NB4 (cell line): ENCODE measurements around the gene KLK11.

Source experiments
- MYC ChIP-seq: IDR thresholded peaks from 2 replicates; pipeline ENCODE4 v1.6.1; 2011; ENCODE audit warnings: low read depth, low read length
- POLR2A ChIP-seq: IDR thresholded peaks from 2 replicates; pipeline ENCODE4 v1.6.1; 2011; ENCODE audit warnings: mild to moderate bottlenecking; ENCODE audit not compliant: insufficient read length; ENCODE audit errors: extremely low read depth
- TF ChIP-seq, protein P1 (sequence below): IDR thresholded peaks from one replicate; pipeline ENCODE4 v1.5.1; 2012; ENCODE audit warnings: low read depth, low read length
- TF ChIP-seq, protein P2 (sequence below): IDR thresholded peaks from 2 replicates; pipeline ENCODE4 v1.6.1; 2011; ENCODE audit warnings: low read depth, low read length

DNA sequence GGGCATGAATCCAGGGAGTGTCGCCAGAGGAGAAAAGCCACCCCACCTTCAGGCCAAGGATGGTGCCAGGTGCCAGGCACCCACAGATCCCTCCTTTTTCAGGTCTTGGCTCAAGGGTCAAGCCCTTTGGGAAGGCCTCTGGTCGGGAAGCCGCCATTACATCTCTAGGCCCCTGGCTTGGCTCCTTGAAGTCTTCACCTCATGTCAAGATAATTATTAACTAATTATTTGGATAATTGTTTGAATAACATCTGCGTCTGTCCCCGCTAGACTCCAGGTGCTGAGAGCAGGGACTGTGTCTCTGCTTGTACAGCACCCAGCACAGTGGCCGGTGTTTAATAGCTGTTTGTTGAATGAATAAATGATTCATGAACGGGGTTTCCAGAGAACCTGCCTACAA, 37.2 kb upstream of the KLK11 start:
- TF ChIP-seq, protein P1, sequence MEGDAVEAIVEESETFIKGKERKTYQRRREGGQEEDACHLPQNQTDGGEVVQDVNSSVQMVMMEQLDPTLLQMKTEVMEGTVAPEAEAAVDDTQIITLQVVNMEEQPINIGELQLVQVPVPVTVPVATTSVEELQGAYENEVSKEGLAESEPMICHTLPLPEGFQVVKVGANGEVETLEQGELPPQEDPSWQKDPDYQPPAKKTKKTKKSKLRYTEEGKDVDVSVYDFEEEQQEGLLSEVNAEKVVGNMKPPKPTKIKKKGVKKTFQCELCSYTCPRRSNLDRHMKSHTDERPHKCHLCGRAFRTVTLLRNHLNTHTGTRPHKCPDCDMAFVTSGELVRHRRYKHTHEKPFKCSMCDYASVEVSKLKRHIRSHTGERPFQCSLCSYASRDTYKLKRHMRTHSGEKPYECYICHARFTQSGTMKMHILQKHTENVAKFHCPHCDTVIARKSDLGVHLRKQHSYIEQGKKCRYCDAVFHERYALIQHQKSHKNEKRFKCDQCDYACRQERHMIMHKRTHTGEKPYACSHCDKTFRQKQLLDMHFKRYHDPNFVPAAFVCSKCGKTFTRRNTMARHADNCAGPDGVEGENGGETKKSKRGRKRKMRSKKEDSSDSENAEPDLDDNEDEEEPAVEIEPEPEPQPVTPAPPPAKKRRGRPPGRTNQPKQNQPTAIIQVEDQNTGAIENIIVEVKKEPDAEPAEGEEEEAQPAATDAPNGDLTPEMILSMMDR: no peak
- TF ChIP-seq POLR2A: no peak
- TF ChIP-seq, protein P2, sequence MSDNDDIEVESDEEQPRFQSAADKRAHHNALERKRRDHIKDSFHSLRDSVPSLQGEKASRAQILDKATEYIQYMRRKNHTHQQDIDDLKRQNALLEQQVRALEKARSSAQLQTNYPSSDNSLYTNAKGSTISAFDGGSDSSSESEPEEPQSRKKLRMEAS: no peak
- no peak for TF ChIP-seq MYC
